Muscle of leg (tissue), 11 donors: ENCODE data around the gene SLC39A10. TPM values are rescaled to one million over a fixed set of nuclear protein-coding genes. Genes with fewer than 3 reads are reported as not detected.
"Not testable (repeated sequence)": the region's sequence is repeated elsewhere in the genome, so short reads cannot be mapped to it uniquely, and the experiment has no call there.

Experiments
- DNase-seq: peaks from one replicate; pipeline ENCODE4 v3.0.0; 2013
- H3K27ac ChIP-seq: one replicate; pipeline ENCODE4 v1.5.1; 2013; ENCODE audit warnings: mild to moderate bottlenecking, low read length, control low read depth
- H3K27me3 ChIP-seq: one replicate; pipeline ENCODE4 v1.6.1; 2013; ENCODE audit warnings: low read length; ENCODE audit not compliant: control insufficient read depth, insufficient read depth
- H3K36me3 ChIP-seq: one replicate; pipeline ENCODE4 v1.6.1; 2013; ENCODE audit warnings: low read length; ENCODE audit not compliant: control insufficient read depth, insufficient read depth
- H3K4me1 ChIP-seq: one replicate; pipeline ENCODE4 v1.6.1; 2013; ENCODE audit warnings: low read length; ENCODE audit not compliant: control insufficient read depth, insufficient read depth
- H3K4me3 ChIP-seq: one replicate; pipeline ENCODE4 v1.5.1; 2013; ENCODE audit warnings: low read length, control low read depth
- H3K9me3 ChIP-seq: replicated peaks from 2 replicates; pipeline ENCODE4 v1.6.1; 2013; ENCODE audit warnings: low read depth, low read length; ENCODE audit not compliant: control insufficient read depth
- WGBS: methylation state at CpG from one replicate; pipeline ENCODE4 v1.1.5; 2013; ENCODE audit warnings: missing lambda C conversion rate; ENCODE audit not compliant: insufficient coverage; 5-methylcytosine and 5-hydroxymethylcytosine counted together
- polyA plus RNA-seq, 8 donors: library from polyadenylated mRNA; unstranded; fragments of 120-200 nt; gene quantifications; one replicate each; pipeline versions ENCODE4 v1.2.1 to v1.2.3, GENCODE V29; 2013; ENCODE audit warnings: inconsistent platforms in 1 of 8, low replicate concordance in 1 of 8; ENCODE audit not compliant: insufficient read length in 8 of 8, insufficient read depth in 1 of 8
- total RNA-seq: library from RNA; stranded (reverse); fragments of 120-200 nt; gene quantifications from one replicate; pipeline ENCODE4 v1.2.4, GENCODE V29; 2013

SLC39A10 gene
- total and polyA plus RNA-seq, 9 donors = 16.3 to 26.3 (median 20.0) TPM

DNA sequence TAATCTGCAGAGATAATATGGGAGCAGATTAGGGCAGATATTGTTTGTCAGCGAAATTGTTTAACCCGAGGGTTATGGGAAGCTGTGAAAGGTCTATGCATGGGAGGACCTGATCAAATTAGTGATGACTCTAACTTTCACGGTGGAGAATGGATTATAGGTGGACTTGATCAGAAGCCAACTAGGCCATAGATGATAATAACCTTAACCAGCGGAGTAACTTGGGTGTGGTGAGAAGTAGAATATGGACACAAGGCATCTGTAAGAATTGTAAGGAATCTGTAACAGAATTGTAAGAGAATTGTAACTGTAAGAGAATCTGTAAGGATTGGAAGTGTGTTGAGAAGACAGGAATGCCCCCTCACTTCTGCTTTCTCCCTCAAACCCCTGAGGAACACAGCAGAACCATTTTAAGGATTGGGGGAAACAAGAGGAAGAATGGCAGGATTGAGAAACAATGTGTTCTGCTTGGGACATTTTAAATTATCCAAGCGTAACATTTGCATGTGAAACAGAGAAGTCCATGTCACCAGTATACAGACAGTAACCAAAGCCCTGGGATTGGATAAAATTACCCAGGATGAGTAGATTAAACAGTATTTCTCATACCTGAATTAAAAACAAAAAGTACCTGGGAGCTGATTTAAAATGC lies 14.9 kb upstream of the SLC39A10 start:
- Histone ChIP-seq H3K9me3 (no peaks in the 10 kb centered on the region), H3K27ac (no peak overlapping the region), H3K36me3 (no peaks in the 10 kb centered on the region), H3K4me1 (no peaks in the 10 kb centered on the region), H3K27me3 (no peaks in the 10 kb centered on the region), H3K4me3 (no peak overlapping the region)
- WGBS = 79% methylated on average over 3 of the region's 5 CpGs
- DNase-seq = no peak

DNA sequence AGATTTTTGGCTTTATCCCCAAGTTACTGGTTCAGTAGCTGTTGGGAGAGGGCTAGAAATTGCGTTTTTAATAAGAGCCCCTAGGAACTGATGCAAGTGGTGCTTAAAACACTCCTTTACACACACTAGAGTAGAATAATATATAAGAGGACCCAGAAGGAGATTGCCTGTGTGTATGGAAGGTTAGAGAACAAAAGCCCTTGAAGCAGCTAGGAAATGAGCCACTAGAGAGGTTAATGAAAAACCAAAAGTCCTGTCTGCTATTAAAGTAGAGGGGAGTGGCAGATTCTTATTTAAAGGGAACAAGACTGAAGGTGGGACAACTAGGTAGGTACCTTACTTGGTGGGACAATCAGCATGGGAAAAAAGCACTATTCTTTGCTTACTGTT lies 14.4 kb upstream of the SLC39A10 start:
- WGBS = no CpG with 5 or more reads among the region's 1 CpG
- H3K9me3 ChIP-seq = no peaks in the 10 kb centered on the region
- H3K36me3 ChIP-seq = no peaks in the 10 kb centered on the region
- DNase-seq = no peak
- no peak overlapping the region for H3K4me3 ChIP-seq
- no peaks in the 10 kb centered on the region for H3K4me1 ChIP-seq
- H3K27ac ChIP-seq = no peak overlapping the region
- H3K27me3 ChIP-seq = no peaks in the 10 kb centered on the region

GRCh38 chr2:195644708-195645107 lies 12.3 kb upstream of the SLC39A10 start:
- H3K4me3 ChIP-seq, H3K36me3 ChIP-seq, H3K4me1 ChIP-seq, H3K9me3 ChIP-seq, DNase-seq, H3K27me3 ChIP-seq, H3K27ac ChIP-seq: not testable (repeated sequence)
- 100% methylated on average over 1 of the region's 9 CpGs for WGBS

DNA sequence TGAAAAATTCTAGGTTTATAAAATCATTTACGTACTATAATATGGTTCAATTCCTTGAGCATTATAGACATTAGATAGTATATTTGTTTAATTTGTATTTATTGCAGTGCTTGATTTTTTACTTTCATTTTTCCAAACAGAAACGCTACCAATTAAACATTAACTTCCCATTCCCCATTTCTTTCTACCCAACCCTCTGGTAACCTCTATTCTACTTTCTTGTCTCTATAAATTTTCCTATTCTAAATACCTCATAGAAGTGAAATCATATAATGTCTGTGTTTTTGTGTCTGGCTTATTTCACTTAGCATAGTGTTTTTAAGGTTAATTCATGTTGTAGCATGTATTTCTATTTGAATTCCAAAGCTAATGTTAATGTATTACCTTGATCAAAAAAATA lies 11.6 kb upstream of the SLC39A10 start:
- WGBS = no CpG with 5 or more reads among the region's 2 CpGs
- H3K27ac ChIP-seq = no peak overlapping the region
- H3K4me1 ChIP-seq = no peaks in the 10 kb centered on the region
- no peak for DNase-seq
- H3K36me3 ChIP-seq = no peaks in the 10 kb centered on the region
- H3K9me3 ChIP-seq = no peaks in the 10 kb centered on the region
- H3K27me3 ChIP-seq = no peaks in the 10 kb centered on the region
- H3K4me3 ChIP-seq = no peak overlapping the region

DNA sequence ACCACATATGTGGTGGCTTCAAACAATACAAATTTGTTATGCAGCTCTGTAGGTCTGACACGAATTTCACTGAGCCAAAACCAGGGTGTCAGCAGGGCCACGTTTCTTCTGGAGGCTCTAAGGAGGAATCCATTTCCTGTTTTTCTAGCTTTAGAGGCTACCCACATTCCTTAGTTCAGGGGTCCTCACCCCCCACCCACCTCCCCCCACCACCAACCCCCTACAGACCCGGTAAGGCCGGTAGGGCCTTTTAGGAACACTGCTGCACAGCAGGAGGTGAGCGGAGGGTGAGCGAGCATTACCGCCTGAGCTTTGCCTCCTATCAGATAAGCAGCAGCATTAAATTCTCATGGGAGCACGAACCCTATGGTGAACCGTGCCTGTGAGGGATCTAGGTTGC lies 10.6 kb upstream of the SLC39A10 start:
- H3K36me3 ChIP-seq = no peaks in the 10 kb centered on the region

GRCh38 chr2:195647302-195647701 lies 9.7 kb upstream of the SLC39A10 start:
- H3K4me3 ChIP-seq = no peak overlapping the region
- DNase-seq = peak; percentile 26

More for the DNA sequence above, 10.6 kb upstream of the SLC39A10 start:
- no peak for DNase-seq
- WGBS = 34% methylated on average over 2 of the region's 9 CpGs
- Histone ChIP-seq H3K27me3 (no peaks in the 10 kb centered on the region), H3K27ac (no peak overlapping the region), H3K4me3 (no peak overlapping the region), H3K9me3 (no peaks in the 10 kb centered on the region), H3K4me1 (no peaks in the 10 kb centered on the region)

DNA sequence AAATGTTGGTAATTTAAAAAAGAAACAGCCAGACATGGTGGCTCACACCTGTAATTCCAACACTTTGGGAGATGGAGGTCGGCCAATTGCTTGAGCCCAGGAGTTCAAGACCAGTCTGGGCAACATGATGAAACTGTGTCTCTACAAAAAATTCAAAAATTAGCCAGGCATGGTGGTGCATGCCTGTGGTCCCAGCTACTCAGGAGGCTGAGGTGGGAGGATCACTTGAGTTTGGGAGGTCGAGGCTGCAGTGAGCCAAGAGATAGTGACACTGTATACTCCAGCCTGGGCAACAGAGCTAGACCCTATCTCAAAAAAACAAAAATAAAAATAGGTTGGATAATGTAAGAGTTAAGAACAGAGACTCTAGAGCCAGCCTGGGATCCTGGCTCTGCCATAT lies 8.7 kb upstream of the SLC39A10 start:
- no CpG with 5 or more reads among the region's 2 CpGs for WGBS
- not testable (repeated sequence) for H3K27ac ChIP-seq, H3K4me3 ChIP-seq, H3K4me1 ChIP-seq, H3K36me3 ChIP-seq, H3K9me3 ChIP-seq, H3K27me3 ChIP-seq, DNase-seq

More at GRCh38 chr2:195647302-195647701, 9.7 kb upstream of the SLC39A10 start:
- Histone ChIP-seq H3K27ac (no peak overlapping the region), H3K4me1 (no peaks in the 10 kb centered on the region), H3K36me3 (no peaks in the 10 kb centered on the region), H3K27me3 (no peaks in the 10 kb centered on the region), H3K9me3 (no peaks in the 10 kb centered on the region)
- 84% methylated on average over 3 of the region's 3 CpGs for WGBS

DNA sequence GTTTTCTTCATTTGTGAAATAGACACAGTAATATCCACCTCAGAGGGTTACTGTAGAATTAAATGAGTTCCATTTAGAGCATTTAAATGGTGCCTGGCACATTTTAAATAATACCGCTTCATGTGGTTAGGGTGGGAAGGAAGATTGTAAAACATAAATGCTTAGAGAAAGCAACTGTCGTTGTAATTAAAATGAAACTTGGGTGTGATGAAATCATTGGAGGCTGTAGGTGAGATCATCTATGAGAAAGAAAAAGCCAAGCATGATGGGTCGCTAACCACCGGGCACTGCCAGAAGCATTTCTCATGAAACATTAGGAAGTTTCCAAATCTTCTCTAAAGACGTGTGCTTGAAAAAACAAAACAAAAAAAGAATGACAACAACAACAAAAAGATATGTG lies 8.2 kb upstream of the SLC39A10 start:
- H3K36me3 ChIP-seq = no peaks in the 10 kb centered on the region
- no peaks in the 10 kb centered on the region for H3K9me3 ChIP-seq
- H3K4me3 ChIP-seq = no peak overlapping the region
- no peaks in the 10 kb centered on the region for H3K4me1 ChIP-seq
- H3K27ac ChIP-seq = no peak overlapping the region
- H3K27me3 ChIP-seq = no peaks in the 10 kb centered on the region
- DNase-seq = no peak
- WGBS = 94% methylated on average over 2 of the region's 5 CpGs

DNA sequence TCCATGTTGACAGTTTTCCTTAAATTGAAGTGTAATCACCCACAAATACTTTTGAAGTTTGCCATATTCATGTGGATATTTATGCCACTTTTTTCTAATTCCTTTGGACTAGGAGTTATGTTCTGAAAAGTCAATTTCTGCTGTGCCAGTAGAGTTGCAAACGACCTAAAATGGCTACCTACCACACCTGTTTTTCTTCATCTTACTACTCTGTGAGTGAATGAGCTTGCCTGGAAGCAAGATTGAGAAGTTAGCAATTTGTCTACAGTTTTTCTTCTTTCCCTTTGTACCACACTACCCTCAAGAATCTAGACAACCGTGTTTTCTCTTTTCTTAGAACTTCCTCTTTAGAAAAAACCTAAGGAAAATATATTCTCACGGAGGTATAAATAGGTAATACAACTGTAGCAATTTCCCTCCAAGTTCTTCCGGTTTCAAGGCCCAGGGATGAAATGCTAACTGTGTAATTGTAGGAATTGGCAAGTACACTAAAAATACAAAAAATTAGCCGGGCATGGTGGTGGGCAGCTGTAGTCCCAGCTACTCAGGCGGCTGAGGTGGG lies 7.3 kb upstream of the SLC39A10 start:
- H3K36me3 ChIP-seq = no peaks in the 10 kb centered on the region
- WGBS = no CpG with 5 or more reads among the region's 6 CpGs
- H3K27ac ChIP-seq = peak overlapping the region; percentile 21

GRCh38 chr2:195651046-195651445 lies 6.0 kb upstream of the SLC39A10 start:
- no CpG with 5 or more reads among the region's 4 CpGs for WGBS
- Histone ChIP-seq H3K4me1 (no peaks in the 10 kb centered on the region), H3K4me3 (no peak overlapping the region), H3K9me3 (no peaks in the 10 kb centered on the region), H3K27ac (no peak overlapping the region), H3K36me3 (no peaks in the 10 kb centered on the region), H3K27me3 (no peaks in the 10 kb centered on the region)
- no peak for DNase-seq

More for the DNA sequence above, 7.3 kb upstream of the SLC39A10 start:
- no peak overlapping the region for H3K4me3 ChIP-seq
- peak; percentile 12 for DNase-seq
- H3K27me3 ChIP-seq = no peaks in the 10 kb centered on the region
- H3K4me1 ChIP-seq = no peaks in the 10 kb centered on the region
- no peaks in the 10 kb centered on the region for H3K9me3 ChIP-seq

DNA sequence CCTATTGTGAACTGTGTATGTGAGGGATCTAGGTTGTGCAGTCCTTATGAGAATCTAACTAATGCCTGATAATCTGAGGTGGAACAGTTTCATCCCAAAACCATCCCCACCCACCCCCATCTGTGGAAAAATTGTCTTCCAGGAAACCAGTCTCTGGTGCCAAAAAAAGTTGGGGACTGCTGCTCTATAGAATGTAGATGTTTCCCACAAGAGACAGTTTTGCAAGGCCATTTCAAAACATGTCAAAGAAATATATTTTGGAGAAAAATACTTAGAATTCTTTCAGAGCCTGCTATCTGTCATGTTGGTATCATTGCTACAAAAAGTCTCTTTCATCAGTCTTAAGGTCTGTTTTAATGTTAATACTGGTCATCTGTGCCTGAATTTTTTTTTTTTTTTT lies 4.1 kb upstream of the SLC39A10 start:
- Histone ChIP-seq H3K27ac (no peak overlapping the region), H3K9me3 (no peaks in the 10 kb centered on the region), H3K4me3 (no peak overlapping the region), H3K27me3 (no peaks in the 10 kb centered on the region), H3K36me3 (no peaks in the 10 kb centered on the region), H3K4me1 (peaks cover 4% of the 10 kb centered on the region)
- no peak for DNase-seq
